ENCODE measurements around the gene KIAA1671.

KIAA1671 gene

GRCh38 chr22:24954114-24954463 is 1.6 kb downstream of the KIAA1671 start:
- Histone ChIP-seq H3K9ac (ENCODE audit: low read depth, low read length) (peak overlapping the region; percentile 89; the same call in 1 of the 2 replicates), H3K27me3 (ENCODE audit: insufficient read depth, low read length) (peaks cover 11% of the 10 kb centered on the region; the same call in 1 of the 2 replicates), H3K27ac (ENCODE audit: low read length) (no peak overlapping the region), H3K36me3 (ENCODE audit: insufficient read depth, low read depth, low read length) (no peaks in the 10 kb centered on the region), H3K9me3 (ENCODE audit: insufficient read depth, low read depth, low read length) (no peaks in the 10 kb centered on the region), H3K4me3 (ENCODE audit: low read length) (peak overlapping the region; percentile 95), H3K4me1 (ENCODE audit: insufficient read depth, low read length) (peaks cover 15% of the 10 kb centered on the region; the same call in 1 of the 2 replicates)

GRCh38 chr22:24954856-24955255 is 2.3 kb downstream of the KIAA1671 start:
- H3K9ac ChIP-seq (ENCODE audit: low read depth, low read length) = no peak overlapping the region
- no peaks in the 10 kb centered on the region for H3K36me3 ChIP-seq (ENCODE audit: insufficient read depth, low read depth, low read length)
- H3K4me3 ChIP-seq (ENCODE audit: low read length) = no peak overlapping the region
- peaks cover 12% of the 10 kb centered on the region; the same call in 1 of the 2 replicates for H3K4me1 ChIP-seq (ENCODE audit: insufficient read depth, low read length)
- H3K27me3 ChIP-seq (ENCODE audit: insufficient read depth, low read length) = peaks cover 11% of the 10 kb centered on the region; the same call in 1 of the 2 replicates
- H3K9me3 ChIP-seq (ENCODE audit: insufficient read depth, low read depth, low read length) = no peaks in the 10 kb centered on the region
- H3K27ac ChIP-seq (ENCODE audit: low read length) = no peak overlapping the region

GRCh38 chr22:24957043-24957442 is 4.5 kb downstream of the KIAA1671 start:
- Histone ChIP-seq H3K9me3 (ENCODE audit: insufficient read depth, low read depth, low read length) (no peaks in the 10 kb centered on the region), H3K4me1 (ENCODE audit: insufficient read depth, low read length) (peaks cover 9% of the 10 kb centered on the region; the same call in 1 of the 2 replicates), H3K27ac (ENCODE audit: low read length) (no peak overlapping the region), H3K4me3 (ENCODE audit: low read length) (no peak overlapping the region), H3K27me3 (ENCODE audit: insufficient read depth, low read length) (peaks cover 11% of the 10 kb centered on the region; the same call in 1 of the 2 replicates), H3K9ac (ENCODE audit: low read depth, low read length) (no peak overlapping the region), H3K36me3 (ENCODE audit: insufficient read depth, low read depth, low read length) (no peaks in the 10 kb centered on the region)

GRCh38 chr22:24961217-24961844 is 8.8 kb downstream of the KIAA1671 start:
- Histone ChIP-seq H3K9me3 (ENCODE audit: insufficient read depth, low read depth, low read length) (no peaks in the 10 kb centered on the region), H3K4me1 (ENCODE audit: insufficient read depth, low read length) (no peaks in the 10 kb centered on the region), H3K4me3 (ENCODE audit: low read length) (no peak overlapping the region), H3K36me3 (ENCODE audit: insufficient read depth, low read depth, low read length) (no peaks in the 10 kb centered on the region), H3K27me3 (ENCODE audit: insufficient read depth, low read length) (no peaks in the 10 kb centered on the region), H3K9ac (ENCODE audit: low read depth, low read length) (no peak overlapping the region), H3K27ac (ENCODE audit: low read length) (no peak overlapping the region)

- Histone ChIP-seq H3K27me3 (ENCODE audit: insufficient read depth, low read length) (no peaks in the 10 kb centered on the region), H3K4me3 (ENCODE audit: low read length) (no peak overlapping the region), H3K4me1 (ENCODE audit: insufficient read depth, low read length) (no peaks in the 10 kb centered on the region), H3K9me3 (ENCODE audit: insufficient read depth, low read depth, low read length) (no peaks in the 10 kb centered on the region), H3K9ac (ENCODE audit: low read depth, low read length) (no peak overlapping the region), H3K36me3 (ENCODE audit: insufficient read depth, low read depth, low read length) (no peaks in the 10 kb centered on the region), H3K27ac (ENCODE audit: low read length) (no peak overlapping the region)
Measured at GRCh38 chr22:24962094-24962493, 9.6 kb downstream of the KIAA1671 start.

- H3K4me3 ChIP-seq (ENCODE audit: low read length) = no peak overlapping the region
- no peaks in the 10 kb centered on the region for H3K9me3 ChIP-seq (ENCODE audit: insufficient read depth, low read depth, low read length)
- H3K9ac ChIP-seq (ENCODE audit: low read depth, low read length) = no peak overlapping the region
- no peaks in the 10 kb centered on the region for H3K36me3 ChIP-seq (ENCODE audit: insufficient read depth, low read depth, low read length)
- no peaks in the 10 kb centered on the region; the same call in 1 of the 2 replicates for H3K4me1 ChIP-seq (ENCODE audit: insufficient read depth, low read length)
- H3K27ac ChIP-seq (ENCODE audit: low read length) = no peak overlapping the region
- no peaks in the 10 kb centered on the region for H3K27me3 ChIP-seq (ENCODE audit: insufficient read depth, low read length)
Measured at GRCh38 chr22:24962835-24963234, 10.3 kb downstream of the KIAA1671 start.

- Histone ChIP-seq H3K27ac (ENCODE audit: low read length) (no peak overlapping the region), H3K36me3 (ENCODE audit: insufficient read depth, low read depth, low read length) (no peaks in the 10 kb centered on the region), H3K27me3 (ENCODE audit: insufficient read depth, low read length) (no peaks in the 10 kb centered on the region), H3K4me3 (ENCODE audit: low read length) (no peak overlapping the region), H3K9me3 (ENCODE audit: insufficient read depth, low read depth, low read length) (no peaks in the 10 kb centered on the region), H3K9ac (ENCODE audit: low read depth, low read length) (no peak overlapping the region), H3K4me1 (ENCODE audit: insufficient read depth, low read length) (peaks cover 10% of the 10 kb centered on the region; the same call in 1 of the 2 replicates)
Measured at GRCh38 chr22:24964441-24964840, 11.9 kb downstream of the KIAA1671 start.

- Histone ChIP-seq H3K27me3 (ENCODE audit: insufficient read depth, low read length) (no peaks in the 10 kb centered on the region), H3K4me3 (ENCODE audit: low read length) (no peak overlapping the region), H3K27ac (ENCODE audit: low read length) (no peak overlapping the region), H3K9me3 (ENCODE audit: insufficient read depth, low read depth, low read length) (no peaks in the 10 kb centered on the region), H3K4me1 (ENCODE audit: insufficient read depth, low read length) (peaks cover 20% of the 10 kb centered on the region), H3K9ac (ENCODE audit: low read depth, low read length) (no peak overlapping the region), H3K36me3 (ENCODE audit: insufficient read depth, low read depth, low read length) (no peaks in the 10 kb centered on the region)
Measured at GRCh38 chr22:24965822-24966626, 13.5 kb downstream of the KIAA1671 start.

- Histone ChIP-seq H3K27ac (ENCODE audit: low read length) (peak overlapping the region; percentile 23), H3K9me3 (ENCODE audit: insufficient read depth, low read depth, low read length) (no peaks in the 10 kb centered on the region), H3K4me1 (ENCODE audit: insufficient read depth, low read length) (peaks cover 20% of the 10 kb centered on the region), H3K4me3 (ENCODE audit: low read length) (no peak overlapping the region), H3K27me3 (ENCODE audit: insufficient read depth, low read length) (no peaks in the 10 kb centered on the region), H3K36me3 (ENCODE audit: insufficient read depth, low read depth, low read length) (no peaks in the 10 kb centered on the region), H3K9ac (ENCODE audit: low read depth, low read length) (no peak overlapping the region; the same call in 1 of the 2 replicates)
Measured at GRCh38 chr22:24968066-24968561, 15.6 kb downstream of the KIAA1671 start.

GRCh38 chr22:24969560-24970301 is 17.2 kb downstream of the KIAA1671 start:
- peaks cover 20% of the 10 kb centered on the region for H3K4me1 ChIP-seq (ENCODE audit: insufficient read depth, low read length)
- no peaks in the 10 kb centered on the region for H3K36me3 ChIP-seq (ENCODE audit: insufficient read depth, low read depth, low read length)
- H3K27me3 ChIP-seq (ENCODE audit: insufficient read depth, low read length) = no peaks in the 10 kb centered on the region
- no peaks in the 10 kb centered on the region for H3K9me3 ChIP-seq (ENCODE audit: insufficient read depth, low read depth, low read length)
- H3K27ac ChIP-seq (ENCODE audit: low read length) = no peak overlapping the region
- peak overlapping the region; percentile 23; the same call in 1 of the 2 replicates for H3K9ac ChIP-seq (ENCODE audit: low read depth, low read length)
- no peak overlapping the region for H3K4me3 ChIP-seq (ENCODE audit: low read length)

GRCh38 chr22:24972369-24972768 is 19.9 kb downstream of the KIAA1671 start:
- Histone ChIP-seq H3K4me1 (ENCODE audit: insufficient read depth, low read length) (peaks cover 33% of the 10 kb centered on the region), H3K9ac (ENCODE audit: low read depth, low read length) (no peak overlapping the region), H3K9me3 (ENCODE audit: insufficient read depth, low read depth, low read length) (no peaks in the 10 kb centered on the region)

More at GRCh38 chr22:24972369-24972768, 19.9 kb downstream of the KIAA1671 start:
- H3K36me3 ChIP-seq (ENCODE audit: insufficient read depth, low read depth, low read length) = no peaks in the 10 kb centered on the region
- H3K4me3 ChIP-seq (ENCODE audit: low read length) = no peak overlapping the region
- H3K27ac ChIP-seq (ENCODE audit: low read length) = no peak overlapping the region
- H3K27me3 ChIP-seq (ENCODE audit: insufficient read depth, low read length) = no peaks in the 10 kb centered on the region
